Urinary bladder (tissue), 4 donors: ENCODE measurements around the gene PATE4. TPM values are rescaled to one million over a fixed set of nuclear protein-coding genes. Genes with fewer than 3 reads are reported as not detected.

Source experiments
- DNase-seq: peaks from one replicate; pipeline ENCODE4 v3.0.0-alpha.2; 2015; ENCODE audit errors: extremely low spot score
- H3K27ac ChIP-seq: one replicate; pipeline ENCODE4 v1.5.1; 2013; ENCODE audit warnings: low read depth, mild to moderate bottlenecking, moderate library complexity
- H3K36me3 ChIP-seq: one replicate; pipeline ENCODE4 v1.6.1; 2013; ENCODE audit warnings: mild to moderate bottlenecking, moderate library complexity; ENCODE audit not compliant: insufficient read depth
- H3K4me1 ChIP-seq: one replicate; pipeline ENCODE4 v1.6.1; 2013; ENCODE audit warnings: mild to moderate bottlenecking, moderate library complexity; ENCODE audit not compliant: insufficient read depth
- H3K4me3 ChIP-seq: one replicate; pipeline ENCODE4 v1.5.1; 2013; ENCODE audit warnings: low read depth, low read length
- WGBS: extraction: QIAGEN DNeasy Blood & Tissue Kit; methylation state at CpG from one replicate; pipeline ENCODE4 v1.1.7; 2013; 5-methylcytosine and 5-hydroxymethylcytosine counted together
- polyA plus RNA-seq: library from polyadenylated mRNA; stranded (reverse); fragments of 200-250 nt; gene quantifications from one replicate; pipeline ENCODE4 v1.2.3, GENCODE V29; 2013
- total RNA-seq: library from RNA; depleted of rRNA; stranded (reverse); fragments of >200 nt; gene quantifications from one replicate; pipeline ENCODE4 v1.2.3, GENCODE V29; 2014
- donor health status: healthy with polysubstance abuse.
- donor health status: healthy.

Gene PATE4
- total and polyA plus RNA-seq, 2 donors, result not detected

DNA sequence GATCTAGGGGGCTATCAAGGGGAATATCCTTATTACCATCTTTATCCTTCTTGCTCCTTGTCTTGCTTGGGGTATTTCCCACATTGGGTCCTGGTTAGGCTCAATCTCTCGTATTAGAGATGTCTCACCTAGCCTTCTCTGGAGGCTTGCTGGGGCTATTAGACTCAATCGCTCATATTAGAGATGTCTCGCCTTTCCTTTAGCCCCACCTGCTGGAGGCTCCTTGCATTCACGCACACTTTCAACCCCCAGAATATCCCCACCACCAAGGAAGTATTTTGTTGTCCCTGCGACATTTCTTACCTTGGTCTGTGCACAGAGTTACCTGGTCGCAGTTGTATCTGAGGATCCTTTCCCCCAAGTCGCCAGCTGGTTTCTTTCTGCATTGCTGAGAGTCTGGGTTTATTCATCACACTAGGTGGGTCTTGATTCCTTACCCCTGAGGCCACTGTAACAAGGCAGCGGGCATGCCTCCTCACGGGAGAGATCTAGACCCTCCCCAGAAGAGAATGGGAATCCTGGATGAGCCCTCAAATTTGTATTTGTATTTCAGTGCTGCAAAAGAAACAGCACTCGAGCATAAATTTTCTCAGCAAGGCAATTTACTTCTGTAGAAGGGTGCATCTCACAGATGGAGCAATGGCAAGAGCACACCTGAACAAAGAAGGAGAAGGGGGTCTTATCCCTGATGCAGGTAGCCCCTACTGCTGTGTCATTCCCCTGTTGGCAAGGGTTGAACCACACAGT, 38.4 kb downstream of the PATE4 start:
- DNase-seq, result no peak

GRCh38 chr11:125872138-125872491, 39.0 kb downstream of the PATE4 start:
- DNase-seq, result no peak
- Histone ChIP-seq H3K4me1 (no peaks in the 10 kb centered on the region), H3K4me3 (no peak overlapping the region), H3K27ac (no peak overlapping the region), H3K36me3 (no peaks in the 10 kb centered on the region)

More for the DNA sequence above, 38.4 kb downstream of the PATE4 start:
- no peak overlapping the region for H3K27ac ChIP-seq
- no peaks in the 10 kb centered on the region for H3K4me1 ChIP-seq
- 77% methylated on average over 10 of the region's 10 CpGs for WGBS
- H3K4me3 ChIP-seq, result no peak overlapping the region
- no peaks in the 10 kb centered on the region for H3K36me3 ChIP-seq

DNA sequence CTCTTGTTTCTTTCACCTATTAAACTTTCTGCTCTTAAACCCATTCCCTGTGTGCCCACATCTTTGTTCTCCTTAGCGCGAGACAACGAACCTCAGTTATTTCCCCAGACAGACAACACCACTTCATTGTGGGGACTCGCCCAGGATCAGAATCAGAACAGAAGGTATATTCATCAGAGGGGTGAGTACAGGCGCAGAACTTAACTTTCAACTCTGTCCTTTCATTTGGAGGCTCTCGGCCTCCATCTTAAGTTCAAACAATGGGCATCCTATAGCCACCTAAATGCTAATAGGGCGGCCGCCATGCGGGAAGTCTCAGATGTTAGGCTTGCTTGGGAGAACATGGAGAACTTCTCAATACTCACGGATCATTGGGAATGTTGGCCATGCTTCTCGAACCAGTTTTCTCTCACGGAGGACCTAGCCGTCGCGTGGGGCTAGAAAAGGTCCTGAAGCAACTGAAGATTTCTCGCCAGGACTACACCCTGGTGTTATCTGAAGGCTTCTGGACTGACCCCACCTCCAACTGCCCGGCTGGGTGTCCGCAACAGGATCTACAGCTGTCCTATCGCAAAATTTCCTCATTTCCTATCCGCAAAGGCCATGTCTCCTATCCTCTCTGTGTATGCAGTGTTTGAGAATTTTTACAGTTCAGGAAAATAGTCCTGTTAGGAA, 40.9 kb downstream of the PATE4 start:
- WGBS, result 70% methylated on average over 20 of the region's 20 CpGs
- Histone ChIP-seq H3K4me1 (no peaks in the 10 kb centered on the region), H3K4me3 (no peak overlapping the region), H3K27ac (no peak overlapping the region), H3K36me3 (no peaks in the 10 kb centered on the region)
- DNase-seq, result no peak

GRCh38 chr11:125874556-125875124, 41.5 kb downstream of the PATE4 start:
- no peak overlapping the region for H3K27ac ChIP-seq
- 11% methylated on average over 8 of the region's 8 CpGs for WGBS
- H3K4me1 ChIP-seq, result no peaks in the 10 kb centered on the region
- H3K4me3 ChIP-seq, result no peak overlapping the region
- peak; percentile 31 for DNase-seq
- no peaks in the 10 kb centered on the region for H3K36me3 ChIP-seq

DNA sequence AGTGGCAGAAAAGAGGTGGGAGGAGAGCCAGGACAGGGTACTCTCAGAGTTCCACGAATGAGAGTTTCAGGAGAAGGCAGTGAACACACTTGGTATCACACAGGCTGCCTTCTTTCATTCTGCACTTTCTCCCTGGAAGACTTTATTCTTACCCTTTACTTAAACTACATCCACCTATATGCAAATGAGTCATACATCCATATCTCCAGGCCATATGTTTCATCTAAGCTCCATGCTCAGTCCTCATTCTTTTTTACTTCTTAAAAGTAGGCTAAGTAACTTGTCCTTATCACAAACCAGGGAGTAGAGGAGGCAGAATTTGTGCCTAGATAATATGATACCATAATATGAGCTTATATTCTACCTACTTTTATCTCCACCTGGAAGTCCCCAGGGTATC, 48.2 kb downstream of the PATE4 start:
- WGBS, result 89% methylated on average over 1 of the region's 1 CpG
- DNase-seq, result no peak
- H3K27ac ChIP-seq, result no peak overlapping the region

DNA sequence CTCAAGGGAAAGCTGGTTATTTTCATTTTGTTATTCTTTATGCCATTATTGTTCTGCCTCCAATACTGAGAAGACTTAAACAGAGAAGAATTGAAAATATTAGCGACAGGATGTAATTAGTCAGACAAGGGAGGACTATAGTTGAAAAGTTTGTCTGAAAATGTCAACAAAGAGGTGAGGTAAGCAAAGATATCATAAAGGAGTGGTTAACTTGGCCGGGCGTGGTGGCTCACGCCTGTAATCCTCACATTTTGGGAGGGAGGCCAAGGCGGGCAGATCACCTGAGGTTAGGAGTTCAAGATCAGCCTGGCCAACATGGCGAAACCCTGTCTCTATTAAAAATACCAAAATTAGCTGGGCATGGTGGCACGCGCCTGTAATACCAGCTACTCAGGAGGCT, 50.3 kb downstream of the PATE4 start:
- DNase-seq, result no peak
- 86% methylated on average over 8 of the region's 8 CpGs for WGBS
- H3K4me1 ChIP-seq, result no peaks in the 10 kb centered on the region
- no peak overlapping the region for H3K4me3 ChIP-seq
- H3K27ac ChIP-seq, result no peak overlapping the region
- H3K36me3 ChIP-seq, result no peaks in the 10 kb centered on the region

More for the DNA sequence above, 48.2 kb downstream of the PATE4 start:
- Histone ChIP-seq H3K4me1 (no peaks in the 10 kb centered on the region), H3K4me3 (no peak overlapping the region), H3K36me3 (no peaks in the 10 kb centered on the region)

GRCh38 chr11:125886997-125887372, 53.9 kb downstream of the PATE4 start:
- Histone ChIP-seq H3K4me1 (no peaks in the 10 kb centered on the region), H3K36me3 (no peaks in the 10 kb centered on the region), H3K27ac (peak overlapping the region; percentile 68), H3K4me3 (peak overlapping the region; percentile 69)
- no peak for DNase-seq
- 14% methylated on average over 24 of the region's 24 CpGs for WGBS

DNA sequence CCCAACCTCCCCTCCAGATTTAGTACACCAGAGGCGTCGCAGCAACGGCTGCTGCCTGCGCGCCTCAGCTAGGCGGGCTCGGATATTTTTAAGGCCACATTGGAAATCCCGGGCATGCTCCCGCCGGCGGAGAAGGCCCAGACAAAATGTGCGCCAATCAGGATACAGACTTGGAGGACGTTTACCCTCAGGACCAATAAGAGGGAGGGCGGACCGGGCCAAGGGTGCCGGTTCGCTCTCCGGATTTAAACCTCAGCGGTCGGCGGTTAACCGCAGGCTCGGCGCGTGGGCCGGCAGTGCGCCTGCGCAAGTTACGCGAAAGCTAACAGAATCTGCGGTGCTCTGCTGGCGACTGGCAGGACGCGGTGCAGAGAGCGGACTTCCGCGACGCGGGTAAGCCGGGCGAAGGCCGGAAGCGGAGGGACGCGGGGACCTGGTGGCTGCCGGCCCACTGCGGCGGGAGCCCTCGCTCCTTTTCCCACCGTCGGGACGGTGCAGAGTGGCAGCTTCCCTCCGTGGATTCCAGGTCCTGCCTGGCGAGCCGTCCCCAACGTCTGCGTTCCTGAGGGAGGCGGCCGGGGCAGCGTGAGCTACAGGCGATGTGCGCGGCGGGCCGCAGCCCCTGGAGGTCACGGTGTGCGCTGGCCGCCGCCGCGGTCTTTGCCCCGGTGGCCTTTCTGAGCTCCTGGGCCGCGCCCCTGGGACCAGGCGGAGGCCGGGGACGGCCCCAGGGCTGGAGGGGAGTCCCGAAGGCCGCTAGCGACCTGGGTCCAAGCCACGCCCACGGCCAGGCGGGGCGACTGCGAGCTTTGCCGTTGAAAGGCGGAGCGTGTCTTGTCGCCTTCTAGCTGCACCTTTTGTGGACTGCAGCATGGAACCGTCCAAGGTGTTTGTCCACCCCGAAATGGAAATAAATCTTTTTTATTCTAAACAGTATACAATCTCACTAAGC, 54.5 kb downstream of the PATE4 start, which contains the start of gene HYLS1:
Gene HYLS1 (plus strand): TSS at position 296 of the 952 bp plus-strand sequence. CDS start 11,701 bp downstream, outside the sequence.
- peaks cover 2% of the 10 kb centered on the region for H3K36me3 ChIP-seq
- under 1% methylated on average over 91 of the region's 91 CpGs for WGBS

More for the DNA sequence above, 54.5 kb downstream of the PATE4 start, which contains the start of gene HYLS1:
- Histone ChIP-seq H3K4me3 (peak within 1 kb of the TSS; percentile 69), H3K27ac (peak within 1 kb of the TSS; percentile 88), H3K4me1 (no peaks in the 10 kb centered on the region)
- peak; percentile 84 for DNase-seq

Other genes with a start within 250 kb of the PATE4 start
- 145 TPM for gene STT3A, start 240.5 kb upstream of the PATE4 start, total RNA-seq
- 66.1 TPM for gene STT3A, start 240.5 kb upstream of the PATE4 start, polyA plus RNA-seq
- 22.9 TPM for gene CHEK1, start 208.2 kb upstream of the PATE4 start, total RNA-seq
- 2.7 TPM for gene CHEK1, start 208.2 kb upstream of the PATE4 start, polyA plus RNA-seq
- not detected for gene ACRV1, start 152.5 kb upstream of the PATE4 start, total RNA-seq
- 0.08 TPM for gene ACRV1, start 152.5 kb upstream of the PATE4 start, polyA plus RNA-seq
- not detected for gene PATE1, start 87.0 kb upstream of the PATE4 start, total RNA-seq
- not detected for gene PATE1, start 87.0 kb upstream of the PATE4 start, polyA plus RNA-seq
- 0.53 TPM for gene PATE2, start 54.5 kb upstream of the PATE4 start, total RNA-seq
- gene PATE2, start 54.5 kb upstream of the PATE4 start, polyA plus RNA-seq, result not detected
- not detected for gene PATE3, start 45.2 kb upstream of the PATE4 start, total RNA-seq
- gene PATE3, start 45.2 kb upstream of the PATE4 start, polyA plus RNA-seq, result not detected
- gene HYLS1, start 54.4 kb downstream of the PATE4 start, total RNA-seq, result 11.8 TPM
- gene HYLS1, start 54.4 kb downstream of the PATE4 start, polyA plus RNA-seq, result 3.4 TPM
- gene PUS3, start 69.9 kb downstream of the PATE4 start, total RNA-seq, result 10.4 TPM
- 10.2 TPM for gene PUS3, start 69.9 kb downstream of the PATE4 start, polyA plus RNA-seq
- gene DDX25, start 71.2 kb downstream of the PATE4 start, total RNA-seq, result 0.32 TPM
- 0.19 TPM for gene DDX25, start 71.2 kb downstream of the PATE4 start, polyA plus RNA-seq
- 0.48 TPM for gene VSIG10L2, start 112.7 kb downstream of the PATE4 start, total RNA-seq
- gene VSIG10L2, start 112.7 kb downstream of the PATE4 start, polyA plus RNA-seq, result 0.08 TPM
- gene CDON, start 229.6 kb downstream of the PATE4 start, total RNA-seq, result 47.4 TPM
- 8.4 TPM for gene CDON, start 229.6 kb downstream of the PATE4 start, polyA plus RNA-seq